BLaER1 (cell line): ENCODE measurements around the gene MMD.
"Not testable (repeated sequence)": the region's sequence is repeated elsewhere in the genome, so short reads cannot be mapped to it uniquely, and the experiment has no call there.

Experiments
- H3K27ac ChIP-seq: shearing (Covaris generic); formaldehyde crosslinking; 2 replicates; pipeline ENCODE4 v1.8.1; 2022
- H3K27me3 ChIP-seq: shearing (Covaris generic); formaldehyde crosslinking; 2 replicates; pipeline ENCODE4 v1.8.1; 2022
- H3K36me3 ChIP-seq: shearing (Covaris generic); formaldehyde crosslinking; 2 replicates; pipeline ENCODE4 v1.8.1; 2022
- H3K4me1 ChIP-seq: shearing (Covaris generic); formaldehyde crosslinking; 2 replicates; pipeline ENCODE4 v1.8.1; 2022
- H3K4me2 ChIP-seq: shearing (Covaris generic); formaldehyde crosslinking; 2 replicates; pipeline ENCODE4 v1.8.1; 2022
- H3K4me3 ChIP-seq: shearing (Covaris generic); formaldehyde crosslinking; 2 replicates; pipeline ENCODE4 v1.8.1; 2022
- H3K9ac ChIP-seq: shearing (Covaris generic); formaldehyde crosslinking; 2 replicates; pipeline ENCODE4 v1.8.1; 2022
- H3K9me3 ChIP-seq: shearing (Covaris generic); formaldehyde crosslinking; 2 replicates; pipeline ENCODE4 v1.8.1; 2022
- H4K20me1 ChIP-seq: shearing (Covaris generic); formaldehyde crosslinking; 2 replicates; pipeline ENCODE4 v1.8.1; 2022
- Cebpa-rat ChIP-seq: shearing (Covaris generic); IDR thresholded peaks from 2 replicates; pipeline ENCODE4 v1.8.1; 2022

The MMD gene, protein sequence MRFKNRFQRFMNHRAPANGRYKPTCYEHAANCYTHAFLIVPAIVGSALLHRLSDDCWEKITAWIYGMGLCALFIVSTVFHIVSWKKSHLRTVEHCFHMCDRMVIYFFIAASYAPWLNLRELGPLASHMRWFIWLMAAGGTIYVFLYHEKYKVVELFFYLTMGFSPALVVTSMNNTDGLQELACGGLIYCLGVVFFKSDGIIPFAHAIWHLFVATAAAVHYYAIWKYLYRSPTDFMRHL

DNA sequence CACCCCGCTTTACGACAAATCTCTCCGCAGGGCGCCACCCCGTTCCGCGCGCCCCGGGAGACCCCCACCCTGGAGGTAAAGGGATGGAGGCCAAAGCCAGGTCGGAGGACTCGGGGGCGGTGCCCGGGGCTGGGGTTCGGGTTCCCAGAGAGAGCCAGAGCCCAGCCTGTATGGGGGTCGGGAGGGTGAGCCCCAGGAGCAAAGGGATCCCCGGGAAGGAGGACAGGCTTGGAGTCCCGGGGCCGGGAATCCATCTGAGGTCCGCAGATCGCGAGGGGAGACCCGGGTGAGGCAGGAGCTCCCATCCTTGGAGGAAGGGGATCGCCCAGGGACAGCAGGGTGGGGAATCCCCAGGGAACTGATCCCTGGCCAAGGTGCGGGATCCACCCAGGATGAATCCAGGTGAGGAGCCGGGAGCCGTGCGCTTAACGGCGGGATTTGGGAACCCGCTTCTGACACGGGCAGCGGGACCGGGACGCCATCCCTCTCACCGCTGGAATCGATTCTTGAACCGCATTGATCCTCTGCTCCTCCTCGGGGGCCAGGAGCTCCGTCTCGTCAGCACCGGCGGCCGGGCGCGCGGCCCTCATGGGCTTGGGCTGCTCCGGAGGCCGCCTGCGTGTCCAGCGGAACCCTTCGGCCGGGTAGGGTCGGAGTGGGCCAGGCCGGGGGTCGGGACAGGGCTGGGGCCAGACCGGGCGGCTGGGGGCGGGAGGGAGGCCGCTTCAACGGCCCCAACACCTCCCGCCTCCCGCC is at the start of gene MMD:
Gene MMD (minus strand): TSS at position 657 of the 756 bp plus-strand sequence. CDS start 140 bp downstream, at position 517.
- H3K36me3 ChIP-seq = peaks cover 29% of the 10 kb centered on the region
- TF ChIP-seq Cebpa-rat = no peak
- H3K27me3 ChIP-seq = no peaks in the 10 kb centered on the region
- no peaks in the 10 kb centered on the region; the same call in 1 of the 2 replicates for H3K9me3 ChIP-seq
- H4K20me1 ChIP-seq = peaks cover 25% of the 10 kb centered on the region; the same call in 1 of the 2 replicates
- peak within 1 kb of the TSS; percentile 99 for H3K4me3 ChIP-seq
- H3K27ac ChIP-seq = peak within 1 kb of the TSS; percentile 91
- peak within 1 kb of the TSS; percentile 95 for H3K9ac ChIP-seq
- H3K4me1 ChIP-seq = peaks cover 47% of the 10 kb centered on the region
- peak within 1 kb of the TSS; percentile 90 for H3K4me2 ChIP-seq

DNA sequence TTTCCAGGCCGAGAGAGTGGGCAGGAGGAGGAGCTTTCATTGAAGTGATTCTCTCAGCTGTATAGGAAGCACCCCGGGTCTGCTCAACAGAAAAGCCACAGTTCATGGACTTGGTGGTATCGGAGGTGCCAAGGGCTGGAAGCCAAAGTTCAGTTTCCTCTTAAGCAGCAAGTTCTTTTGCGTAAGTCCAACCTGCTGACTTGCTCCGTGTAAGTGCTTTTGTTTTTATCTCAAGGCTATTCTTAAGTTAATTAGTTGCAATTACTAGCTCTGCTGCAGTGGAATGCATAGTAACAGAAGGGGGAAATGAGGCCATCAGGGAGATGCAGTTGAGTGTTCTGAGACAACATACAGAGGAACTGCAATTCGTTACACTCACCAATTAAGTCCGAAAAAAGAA is 45.0 kb upstream of the MMD start:
- no peaks in the 10 kb centered on the region for H4K20me1 ChIP-seq
- peaks cover 85% of the 10 kb centered on the region for H3K4me1 ChIP-seq
- no peaks in the 10 kb centered on the region for H3K36me3 ChIP-seq
- peak overlapping the region; percentile 86 for H3K4me2 ChIP-seq
- H3K9ac ChIP-seq = peak overlapping the region; percentile 56
- peak overlapping the region; percentile 77 for H3K27ac ChIP-seq
- peaks cover 19% of the 10 kb centered on the region for H3K9me3 ChIP-seq
- peak overlapping the region; percentile 55 for H3K4me3 ChIP-seq
- TF ChIP-seq Cebpa-rat = no peak
- no peaks in the 10 kb centered on the region for H3K27me3 ChIP-seq

DNA sequence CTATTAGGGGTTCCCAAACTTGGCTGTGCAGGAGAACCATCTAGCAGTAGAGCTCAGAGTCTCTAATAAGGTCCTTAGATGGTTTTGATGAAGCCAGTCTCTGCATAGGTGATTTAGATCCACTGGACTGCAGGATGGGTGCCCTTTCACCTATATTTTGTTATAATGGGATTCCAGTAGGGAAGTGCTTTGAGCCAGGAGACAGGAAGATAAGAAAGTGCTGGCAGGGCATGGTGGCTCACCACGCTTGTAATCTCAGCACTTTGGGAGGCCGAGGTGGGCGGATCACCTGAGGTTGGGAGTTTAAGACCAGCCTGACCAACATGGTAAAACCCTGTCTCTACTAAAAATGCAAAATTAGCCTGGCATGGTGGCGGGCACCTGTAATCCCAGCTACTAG is 44.1 kb upstream of the MMD start:
- H3K4me2 ChIP-seq = peak overlapping the region; percentile 86
- H4K20me1 ChIP-seq, H3K36me3 ChIP-seq: not testable (repeated sequence)

DNA sequence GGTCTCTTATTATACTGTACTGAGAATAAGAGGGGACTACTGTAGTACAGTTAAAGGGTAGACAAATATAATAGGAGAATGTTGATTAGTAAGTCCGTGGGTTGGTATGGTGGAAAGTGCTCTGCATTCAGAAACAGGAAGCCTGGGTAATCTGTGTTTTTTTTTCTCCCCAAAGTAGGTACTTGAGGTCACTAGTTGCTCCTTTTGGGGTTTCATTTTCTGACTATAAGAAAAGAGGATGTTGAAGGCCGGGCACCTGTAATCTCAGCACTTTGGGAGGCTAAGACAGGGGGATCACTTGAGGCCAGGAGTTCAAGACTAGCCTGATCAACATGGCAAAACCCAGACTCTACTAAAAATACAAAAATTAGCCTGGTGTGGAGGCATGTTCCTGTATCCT is 42.0 kb upstream of the MMD start:
- no peak overlapping the region for H3K9ac ChIP-seq
- H3K9me3 ChIP-seq = no peaks in the 10 kb centered on the region
- H3K27ac ChIP-seq = peak overlapping the region; percentile 21; the same call in 1 of the 2 replicates
- no peaks in the 10 kb centered on the region for H3K27me3 ChIP-seq
- no peak for TF ChIP-seq Cebpa-rat
- H3K4me2 ChIP-seq = peak overlapping the region; percentile 12; the same call in 1 of the 2 replicates
- H4K20me1 ChIP-seq = no peaks in the 10 kb centered on the region
- peaks cover 73% of the 10 kb centered on the region for H3K4me1 ChIP-seq
- no peaks in the 10 kb centered on the region for H3K36me3 ChIP-seq
- no peak overlapping the region for H3K4me3 ChIP-seq

More for the DNA sequence above, 44.1 kb upstream of the MMD start:
- Histone ChIP-seq H3K27ac (peak overlapping the region; percentile 77), H3K4me1 (peaks cover 87% of the 10 kb centered on the region), H3K9me3 (peaks cover 16% of the 10 kb centered on the region)
- H3K9ac ChIP-seq, H3K4me3 ChIP-seq, H3K27me3 ChIP-seq: not testable (repeated sequence)

DNA sequence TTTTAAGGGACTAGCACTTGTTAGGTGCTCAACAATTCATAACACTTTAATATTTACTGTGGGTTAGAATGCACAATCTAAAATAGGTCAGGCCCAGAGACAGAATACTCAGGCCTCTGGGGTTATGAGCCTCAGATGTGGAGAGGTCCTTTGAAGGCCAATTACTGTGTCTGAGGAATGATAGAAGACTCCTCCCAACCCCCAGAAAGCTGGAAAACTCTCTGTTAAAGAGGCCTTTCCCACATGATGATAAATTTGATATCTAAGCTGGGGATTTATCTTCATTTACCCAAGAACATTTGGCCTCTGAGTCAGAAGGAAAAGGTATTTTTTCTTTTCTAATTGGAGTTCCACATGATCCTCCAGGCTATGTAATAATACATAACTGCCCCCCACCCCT is 41.1 kb upstream of the MMD start:
- Histone ChIP-seq H3K36me3 (no peaks in the 10 kb centered on the region), H4K20me1 (no peaks in the 10 kb centered on the region), H3K9me3 (no peaks in the 10 kb centered on the region), H3K27me3 (no peaks in the 10 kb centered on the region), H3K9ac (no peak overlapping the region), H3K27ac (no peak overlapping the region), H3K4me1 (peaks cover 68% of the 10 kb centered on the region), H3K4me2 (no peak overlapping the region; the same call in 1 of the 2 replicates), H3K4me3 (no peak overlapping the region)
- no peak for TF ChIP-seq Cebpa-rat

DNA sequence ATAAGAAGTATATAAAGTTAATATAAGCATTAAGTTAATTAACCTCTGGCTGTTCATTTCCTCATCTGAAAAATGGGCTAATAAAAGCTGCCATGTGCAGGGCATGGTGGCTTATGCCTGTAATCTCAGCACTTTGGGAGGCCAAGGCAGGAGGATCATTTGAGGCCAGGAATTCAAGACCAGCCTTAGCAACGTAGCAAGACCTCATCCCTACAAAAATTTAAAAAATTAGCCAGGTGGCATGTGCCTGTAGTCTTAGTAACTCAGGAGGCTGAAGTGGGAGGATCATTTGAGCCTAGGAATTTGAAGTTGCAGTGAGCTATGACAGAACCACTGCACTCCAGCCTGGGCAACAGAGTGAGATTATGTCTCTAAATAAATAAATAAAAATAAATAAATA is 40.6 kb upstream of the MMD start:
- Histone ChIP-seq H3K9me3 (no peaks in the 10 kb centered on the region; the same call in 1 of the 2 replicates), H3K27ac (no peak overlapping the region), H3K36me3 (no peaks in the 10 kb centered on the region), H3K4me3 (no peak overlapping the region), H3K9ac (no peak overlapping the region), H3K4me1 (peaks cover 63% of the 10 kb centered on the region), H4K20me1 (no peaks in the 10 kb centered on the region), H3K27me3 (no peaks in the 10 kb centered on the region), H3K4me2 (no peak overlapping the region; the same call in 1 of the 2 replicates)
- TF ChIP-seq Cebpa-rat = no peak

DNA sequence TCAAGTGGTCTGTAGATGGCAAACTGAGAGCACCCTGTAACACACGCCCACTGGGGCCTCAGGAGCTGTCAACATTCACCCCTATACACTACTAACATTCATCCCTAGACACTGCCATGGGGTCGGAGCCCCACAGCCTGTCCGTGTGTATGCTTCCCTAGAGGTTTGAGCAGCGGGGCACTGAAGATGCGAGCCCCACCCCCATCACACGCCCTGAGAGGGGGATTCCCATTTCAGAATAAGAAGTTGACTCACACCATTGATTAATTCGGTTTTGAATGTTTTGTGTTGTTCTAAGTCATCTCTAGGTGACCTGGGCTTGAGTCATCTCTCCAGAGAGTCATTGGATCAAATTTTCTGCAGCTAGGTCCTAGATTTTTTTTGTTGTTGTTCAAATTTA is 37.3 kb upstream of the MMD start:
- H3K4me3 ChIP-seq = no peak overlapping the region
- no peaks in the 10 kb centered on the region for H3K27me3 ChIP-seq
- H3K27ac ChIP-seq = no peak overlapping the region
- H3K36me3 ChIP-seq = no peaks in the 10 kb centered on the region
- no peaks in the 10 kb centered on the region for H4K20me1 ChIP-seq
- no peak overlapping the region for H3K9ac ChIP-seq
- no peak overlapping the region for H3K4me2 ChIP-seq
- no peak for TF ChIP-seq Cebpa-rat
- peaks cover 4% of the 10 kb centered on the region; the same call in 1 of the 2 replicates for H3K9me3 ChIP-seq
- peaks cover 30% of the 10 kb centered on the region for H3K4me1 ChIP-seq

DNA sequence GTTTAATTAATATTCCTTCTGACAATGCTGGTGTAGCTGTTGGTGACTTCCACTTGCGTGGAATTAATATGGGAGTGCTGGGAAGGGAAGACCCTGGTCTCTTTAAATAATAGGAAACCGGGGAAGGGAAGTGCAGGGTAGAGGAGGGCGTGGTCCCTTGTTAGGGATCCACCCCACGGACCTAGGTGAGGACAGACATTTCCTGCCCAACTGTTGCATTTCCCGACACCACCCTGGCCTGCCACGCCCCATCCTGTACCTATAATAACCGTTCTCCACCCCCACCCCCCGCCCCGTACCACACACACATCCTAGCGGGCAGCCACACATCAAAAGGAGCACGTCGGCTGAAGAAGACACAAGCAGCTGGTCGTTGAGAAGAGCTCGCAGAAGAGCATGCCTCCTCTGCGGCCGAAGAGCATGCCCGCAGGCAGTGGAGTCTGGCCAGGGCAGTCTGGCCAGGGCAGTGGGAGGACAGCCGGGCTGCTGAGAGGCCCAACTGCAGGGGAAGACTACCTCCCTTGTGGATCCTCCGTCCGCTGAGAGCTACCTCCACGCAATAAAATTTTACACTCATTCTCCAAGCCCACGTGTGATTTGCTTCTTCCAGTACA is 36.8 kb upstream of the MMD start:
- no peaks in the 10 kb centered on the region for H3K36me3 ChIP-seq
- H3K9me3 ChIP-seq = peaks cover 4% of the 10 kb centered on the region; the same call in 1 of the 2 replicates
- no peaks in the 10 kb centered on the region for H4K20me1 ChIP-seq
- no peaks in the 10 kb centered on the region for H3K27me3 ChIP-seq
- no peak overlapping the region for H3K4me2 ChIP-seq
- TF ChIP-seq Cebpa-rat = no peak
- H3K9ac ChIP-seq = no peak overlapping the region
- H3K27ac ChIP-seq = no peak overlapping the region
- peaks cover 24% of the 10 kb centered on the region for H3K4me1 ChIP-seq
- no peak overlapping the region for H3K4me3 ChIP-seq

DNA sequence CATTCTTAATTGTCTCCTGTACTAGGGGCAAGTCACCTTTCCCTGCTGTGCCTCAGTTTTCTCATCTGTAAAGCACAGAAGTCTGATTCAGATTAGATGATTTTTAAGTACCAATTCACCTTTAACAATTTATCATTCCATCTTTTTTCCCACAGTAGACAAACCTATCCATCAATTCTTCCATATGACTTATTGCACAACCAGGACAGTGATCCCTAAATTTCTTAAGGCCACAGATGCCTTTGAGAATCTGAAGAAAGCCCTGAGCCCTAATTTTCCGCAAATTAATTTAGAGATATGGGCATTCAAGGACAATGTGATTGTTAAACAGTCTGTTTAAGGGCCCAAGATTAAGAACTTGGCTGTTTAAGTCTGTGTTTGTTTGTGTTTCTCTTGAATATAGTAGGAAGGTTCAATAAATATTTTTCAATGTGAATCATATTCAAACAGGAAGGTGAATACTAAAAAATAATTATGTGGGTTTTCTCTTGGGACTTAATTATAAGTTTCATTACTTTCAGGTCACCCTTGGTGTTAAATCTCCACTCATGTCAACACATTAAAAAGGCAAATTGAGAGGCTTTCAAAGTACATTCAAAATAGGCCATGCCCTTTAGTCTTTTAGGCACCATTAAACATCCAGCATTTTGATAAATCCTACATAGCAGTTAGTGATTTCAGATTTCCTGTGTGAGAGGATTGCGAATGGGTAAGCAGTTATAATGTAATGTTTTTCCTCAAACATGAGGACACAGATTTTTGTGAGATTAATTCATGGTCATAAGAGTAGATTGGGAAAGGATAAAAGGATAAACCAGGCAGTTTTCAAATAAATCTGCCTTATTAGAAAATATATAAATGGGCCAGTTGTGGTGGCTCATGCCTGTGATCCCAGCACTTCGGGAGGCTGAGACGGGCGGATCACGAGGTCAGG is 34.9 kb upstream of the MMD start:
- Histone ChIP-seq H4K20me1 (no peaks in the 10 kb centered on the region), H3K4me1 (peaks cover 20% of the 10 kb centered on the region), H3K4me3 (no peak overlapping the region), H3K9me3 (peaks cover 4% of the 10 kb centered on the region; the same call in 1 of the 2 replicates), H3K27me3 (no peaks in the 10 kb centered on the region), H3K9ac (no peak overlapping the region), H3K36me3 (no peaks in the 10 kb centered on the region), H3K4me2 (no peak overlapping the region), H3K27ac (no peak overlapping the region)
- TF ChIP-seq Cebpa-rat = no peak
